GM18520 (cell line): ENCODE results near the gene DLGAP4.

ENCODE experiments used
- ATAC-seq: cut with Tn5 transposase; IDR thresholded peaks from one replicate; pipeline ENCODE4 v1.9.1; 2021; ENCODE audit not compliant: unreplicated experiment

DLGAP4 gene

DNA sequence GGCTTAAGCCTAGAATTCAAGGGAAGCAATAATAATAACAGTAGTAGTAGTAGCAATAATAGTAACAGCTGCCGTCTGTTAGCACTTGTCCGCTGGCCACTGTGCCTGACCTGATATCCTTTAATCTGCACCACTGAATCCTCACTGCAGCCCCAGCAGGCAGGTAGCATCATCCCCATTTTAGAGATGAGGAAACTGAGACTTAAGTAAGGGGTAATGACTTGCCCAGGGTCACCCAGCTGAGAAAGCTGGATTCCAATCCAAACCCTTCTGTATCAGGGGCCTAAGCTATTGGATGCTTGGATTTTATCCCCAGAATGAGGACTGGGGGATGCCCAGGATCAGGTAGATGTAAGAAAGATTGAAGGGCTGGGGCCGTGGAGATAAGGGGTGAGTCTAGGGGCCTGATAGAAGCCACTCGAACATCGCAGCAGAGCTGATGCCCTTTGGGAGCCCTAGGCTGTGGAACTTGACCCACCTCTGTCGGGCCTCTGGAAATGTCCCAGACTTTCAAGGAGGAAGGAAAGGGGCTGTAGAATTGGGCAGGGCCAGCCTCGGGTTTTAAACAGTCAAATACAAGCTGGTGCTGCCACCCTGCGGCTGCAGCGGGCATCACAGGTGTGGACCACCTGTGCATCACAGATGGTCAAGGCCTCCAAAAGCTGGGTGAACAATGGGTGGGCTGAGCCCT lies 133.0 kb downstream of the DLGAP4 start:
- ATAC-seq: no peak

DNA sequence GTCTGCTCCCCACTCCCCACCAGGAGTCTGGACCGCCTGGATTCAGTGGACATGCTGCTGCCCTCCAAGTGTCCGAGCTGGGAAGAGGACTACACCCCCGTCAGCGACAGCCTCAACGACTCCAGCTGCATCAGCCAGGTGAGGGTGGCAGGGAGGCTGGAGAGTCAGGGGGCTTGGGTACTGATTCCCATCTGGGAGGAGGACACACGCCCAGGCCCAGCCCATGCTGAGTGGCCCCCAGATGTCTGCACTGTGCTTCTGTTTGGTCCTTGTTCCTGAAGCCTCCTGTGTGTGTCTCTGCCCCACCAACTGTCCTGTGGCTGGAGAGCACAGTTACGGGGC lies 133.6 kb downstream of the DLGAP4 start:
- no peak for ATAC-seq

DNA sequence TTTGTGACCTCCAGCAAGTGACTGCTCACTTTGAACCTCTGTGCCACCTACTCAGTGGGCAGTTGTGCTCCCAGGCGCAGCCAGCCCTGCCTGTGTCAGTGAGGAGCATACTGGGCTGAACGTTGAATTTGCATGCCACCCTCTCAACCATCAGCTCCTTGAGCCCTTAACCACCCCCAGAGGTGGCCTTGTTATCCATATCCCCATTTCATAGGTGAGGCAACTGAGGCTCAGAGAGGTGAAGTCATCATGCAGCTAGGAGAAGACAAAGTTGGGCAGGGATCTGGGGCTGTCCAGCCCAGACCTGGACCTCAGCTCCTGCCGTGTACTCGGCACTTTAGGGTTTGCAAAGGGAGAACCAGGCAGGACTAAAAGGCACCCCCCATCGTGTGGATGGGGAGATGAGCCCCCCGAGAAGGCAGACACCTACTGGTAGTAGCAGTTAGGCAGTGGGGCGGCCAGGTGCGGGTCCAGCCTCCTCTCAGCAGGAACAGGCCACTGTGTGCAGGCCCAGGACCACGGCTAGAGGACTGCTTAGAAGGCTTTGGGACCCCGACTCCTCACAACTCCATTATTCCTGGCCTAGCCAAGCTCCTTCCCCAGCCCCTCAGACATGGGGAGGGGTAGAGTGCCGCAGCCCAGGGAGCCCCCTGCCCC lies 134.4 kb downstream of the DLGAP4 start:
- ATAC-seq: no peak

GRCh38 chr20:36441027-36441414 lies 134.9 kb downstream of the DLGAP4 start:
- ATAC-seq: no peak

DNA sequence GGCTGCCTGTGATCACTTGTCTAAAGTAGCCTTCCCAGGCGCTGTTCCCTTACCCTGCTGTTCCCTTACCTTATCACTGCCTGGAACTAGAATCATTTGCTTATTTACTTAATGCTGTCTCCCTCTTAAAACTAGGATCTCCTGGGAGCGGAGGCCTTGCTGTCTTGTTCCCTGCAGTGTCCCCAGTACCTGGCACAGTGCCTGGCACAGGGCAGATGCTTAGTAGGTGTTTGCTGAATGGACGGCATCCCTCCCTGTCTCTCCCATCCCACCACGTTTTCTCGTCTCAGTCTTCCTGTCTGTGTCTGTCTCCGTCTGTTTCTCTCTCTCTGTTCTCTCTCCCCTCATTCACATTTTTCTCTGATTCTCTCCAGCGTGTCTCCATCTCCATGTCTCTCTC lies 135.3 kb downstream of the DLGAP4 start:
- no peak for ATAC-seq

DNA sequence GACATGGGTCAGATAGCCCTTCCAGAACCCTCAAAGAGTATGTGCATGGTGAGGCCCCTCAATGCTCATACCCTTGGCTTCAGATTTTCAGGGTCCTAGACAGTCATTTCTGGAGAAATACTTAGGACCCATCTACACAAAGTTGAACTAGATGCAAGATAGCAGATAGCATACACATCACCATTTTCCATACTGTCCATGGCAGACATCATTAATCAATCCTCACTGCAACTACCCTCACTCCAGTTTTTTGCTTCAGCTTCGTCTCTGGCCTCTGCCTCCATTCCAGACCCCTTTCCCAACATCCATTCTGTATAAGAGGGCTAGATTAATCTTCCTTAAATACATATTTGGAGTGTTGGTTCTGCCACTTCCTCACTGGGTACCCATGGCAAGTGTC lies 139.7 kb downstream of the DLGAP4 start:
- no peak for ATAC-seq

- no peak for ATAC-seq
Observed at GRCh38 chr20:36446557-36446956, 140.4 kb downstream of the DLGAP4 start.

DNA sequence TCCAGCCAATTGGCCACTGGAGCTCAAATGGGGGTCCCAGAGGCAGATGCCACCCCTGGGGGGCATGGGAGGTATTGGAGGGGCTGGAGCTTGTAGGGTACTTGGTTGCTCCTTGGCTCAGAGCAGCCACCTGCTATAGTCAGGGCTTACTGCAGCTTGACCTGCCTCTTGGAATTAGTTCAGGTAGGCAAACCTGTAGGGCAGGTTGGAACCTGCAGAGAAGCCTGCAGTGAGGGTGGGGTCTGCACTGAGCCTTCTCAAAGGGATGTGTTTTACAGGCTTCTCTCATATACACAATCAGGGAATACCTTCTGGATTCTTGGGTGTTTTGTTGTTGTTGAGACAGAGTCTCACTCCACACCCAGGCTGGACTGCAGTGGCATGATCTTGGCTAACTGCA lies 141.0 kb downstream of the DLGAP4 start:
- ATAC-seq: no peak

- no peak for ATAC-seq
Observed at GRCh38 chr20:36449663-36450062, 143.5 kb downstream of the DLGAP4 start.

- ATAC-seq: no peak
Observed at GRCh38 chr20:36454332-36454697, 148.2 kb downstream of the DLGAP4 start.

DNA sequence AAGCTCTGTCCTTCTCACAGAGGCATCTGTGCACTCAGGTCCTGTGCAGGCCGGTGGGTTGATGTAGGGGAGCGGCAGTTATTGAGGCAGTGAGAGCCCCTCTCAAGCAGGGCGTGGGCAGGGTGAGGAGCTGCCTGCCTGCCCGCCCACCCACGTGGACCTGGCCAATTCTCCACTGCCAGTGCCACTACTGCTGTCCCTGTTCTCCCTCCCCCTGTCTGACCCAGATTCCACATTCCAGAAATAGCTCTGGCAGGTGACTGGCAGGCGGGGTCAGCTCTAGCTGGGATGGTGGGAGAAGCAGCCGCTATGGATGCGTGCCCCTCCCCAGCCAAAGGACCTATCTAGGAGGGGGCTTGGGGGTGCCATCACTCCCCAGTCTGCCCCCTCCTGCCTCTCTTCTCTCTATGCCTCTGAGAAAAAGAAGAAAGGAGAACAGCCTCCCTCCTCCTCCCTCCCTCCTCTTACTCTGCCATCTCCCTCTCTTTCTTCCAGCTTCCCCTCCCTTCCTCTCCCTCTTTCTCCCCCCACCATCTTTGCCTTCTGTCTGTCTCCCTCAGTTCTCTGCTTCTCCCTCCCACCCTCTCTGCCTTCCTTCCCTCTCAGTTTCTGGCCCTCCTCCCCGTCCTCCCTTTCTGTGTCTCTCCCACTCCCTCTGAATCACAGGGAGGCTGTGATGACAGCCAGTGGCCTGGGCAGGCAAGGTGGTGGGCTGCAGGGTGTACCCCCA lies 148.7 kb downstream of the DLGAP4 start:
- no peak for ATAC-seq

GRCh38 chr20:36455972-36456625 lies 150.0 kb downstream of the DLGAP4 start:
- ATAC-seq: no peak

DNA sequence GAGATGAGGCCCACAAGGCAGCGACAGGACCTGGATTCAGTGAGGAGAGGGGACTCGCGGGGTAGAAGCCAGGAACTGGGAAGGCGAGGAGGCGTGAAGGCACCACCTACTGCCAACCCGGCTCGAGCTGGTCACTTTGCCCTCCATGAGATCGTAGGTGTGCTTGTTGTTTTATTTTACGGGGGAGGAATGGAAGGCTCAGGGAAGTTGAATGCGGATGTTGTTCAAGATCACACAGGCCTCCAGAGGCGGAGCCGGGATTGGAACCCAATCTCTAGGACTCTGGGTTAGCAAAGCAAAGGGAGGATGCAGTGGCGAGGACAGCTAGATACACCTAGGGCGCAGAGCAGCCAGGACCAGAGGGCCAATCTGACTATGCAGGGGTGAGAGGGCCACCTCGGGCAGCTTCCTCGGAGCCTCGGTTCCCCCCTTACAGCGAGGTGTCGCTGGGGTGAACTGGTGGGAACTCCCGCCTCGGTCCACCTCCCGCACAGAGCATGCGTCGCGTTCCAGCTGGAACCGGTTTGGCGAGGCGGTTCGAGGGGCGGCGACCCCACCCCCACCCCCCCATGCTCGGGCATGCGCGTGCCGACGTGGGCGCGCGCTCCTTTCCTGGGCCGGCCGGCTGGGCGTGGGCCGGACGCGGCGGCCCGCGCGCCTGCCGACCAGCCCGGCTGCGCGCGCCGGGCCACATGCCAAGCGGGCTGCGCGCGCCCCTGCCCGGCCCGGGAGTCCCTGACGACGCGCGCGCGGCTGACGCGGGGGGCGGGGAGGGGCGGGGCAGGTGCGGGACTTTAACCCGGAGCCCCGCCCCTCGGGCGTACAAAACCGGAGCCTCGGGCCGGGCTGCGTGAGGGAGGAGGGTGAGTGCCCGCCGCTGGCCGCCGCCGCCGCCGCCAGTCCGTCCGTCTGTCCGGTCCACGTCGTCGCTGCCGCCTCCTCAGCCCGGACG lies 154.8 kb downstream of the DLGAP4 start:
- ATAC-seq: peak; percentile 52

DNA sequence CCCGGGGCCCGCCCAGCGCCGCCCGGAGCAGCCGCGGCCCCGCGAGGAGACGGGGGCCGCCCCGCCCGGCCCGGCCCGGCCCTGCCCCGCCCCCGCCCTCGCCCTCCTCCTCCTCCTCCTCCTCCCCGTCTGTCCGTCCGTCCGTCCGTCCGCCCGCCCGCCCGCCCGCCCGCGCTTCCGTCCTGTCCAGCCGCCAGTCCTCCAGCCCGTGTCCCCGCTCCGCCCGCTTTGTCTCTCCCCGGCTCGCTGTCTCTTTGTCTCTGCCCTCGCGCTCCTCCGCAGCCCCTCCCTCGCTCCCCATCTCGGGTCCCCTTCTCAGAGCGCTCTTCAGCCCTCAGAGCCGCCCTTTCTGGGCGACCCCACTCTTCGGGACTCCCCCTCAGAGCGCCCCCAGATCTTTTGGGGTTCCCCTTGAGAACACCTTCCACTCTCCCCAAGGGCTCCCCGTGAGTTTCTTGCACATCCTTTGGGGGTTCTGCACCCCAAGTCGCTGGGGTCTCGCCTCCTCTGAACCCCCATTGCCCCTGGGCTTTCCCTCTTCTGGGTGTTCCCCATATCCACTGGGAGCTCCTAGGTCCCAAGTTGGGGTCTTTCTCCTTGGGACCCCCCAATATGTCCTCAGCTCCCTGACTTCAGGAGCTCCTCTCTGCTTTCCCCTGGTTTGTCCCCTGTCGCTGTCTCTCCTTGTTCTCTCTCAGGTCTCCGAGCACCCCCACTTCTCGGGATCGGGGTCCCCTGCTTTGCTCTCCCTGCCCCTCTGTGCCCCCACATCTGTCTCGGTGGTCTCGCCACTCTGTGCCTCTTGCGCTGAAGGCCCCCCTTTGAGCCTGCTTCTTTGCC lies 155.7 kb downstream of the DLGAP4 start:
- no peak for ATAC-seq

DNA sequence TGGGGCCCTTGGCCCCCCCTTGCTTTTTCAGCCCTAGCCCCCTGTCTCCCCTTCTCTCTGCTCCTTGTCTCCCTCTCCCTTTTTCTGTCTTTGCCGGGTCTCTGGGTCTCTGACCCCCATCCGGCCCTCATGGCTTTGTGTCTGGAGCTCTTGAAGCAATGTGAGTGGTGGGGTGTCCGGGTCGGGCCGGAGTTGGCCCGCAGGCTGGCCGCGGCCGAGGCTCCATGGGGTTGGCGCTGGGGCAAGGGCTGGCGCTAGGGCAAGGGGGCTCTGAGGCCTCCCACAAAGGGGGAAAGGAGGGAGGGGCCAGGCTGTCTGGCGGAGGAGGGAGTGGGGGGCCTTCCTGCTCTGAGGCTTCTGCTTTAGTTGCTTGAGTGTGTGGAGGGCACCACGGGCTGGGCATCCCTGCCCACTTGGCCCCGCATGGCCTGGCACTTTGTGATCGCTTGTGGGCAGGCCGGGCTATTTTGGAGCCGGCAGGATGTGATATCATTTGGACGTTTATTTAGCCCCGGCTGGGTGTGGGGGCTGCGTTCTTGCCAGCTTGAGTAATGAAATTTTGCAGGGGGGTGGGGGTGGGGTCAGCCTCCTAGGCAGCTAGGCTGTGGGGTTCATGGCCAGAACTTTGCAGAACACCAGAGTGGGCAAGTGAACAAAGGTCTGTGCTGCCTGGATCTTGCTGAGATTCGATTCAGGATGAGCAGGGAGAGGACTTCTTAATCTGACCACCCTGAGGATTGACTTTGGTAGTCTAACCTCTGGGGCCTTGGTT lies 156.5 kb downstream of the DLGAP4 start:
- no peak for ATAC-seq

DNA sequence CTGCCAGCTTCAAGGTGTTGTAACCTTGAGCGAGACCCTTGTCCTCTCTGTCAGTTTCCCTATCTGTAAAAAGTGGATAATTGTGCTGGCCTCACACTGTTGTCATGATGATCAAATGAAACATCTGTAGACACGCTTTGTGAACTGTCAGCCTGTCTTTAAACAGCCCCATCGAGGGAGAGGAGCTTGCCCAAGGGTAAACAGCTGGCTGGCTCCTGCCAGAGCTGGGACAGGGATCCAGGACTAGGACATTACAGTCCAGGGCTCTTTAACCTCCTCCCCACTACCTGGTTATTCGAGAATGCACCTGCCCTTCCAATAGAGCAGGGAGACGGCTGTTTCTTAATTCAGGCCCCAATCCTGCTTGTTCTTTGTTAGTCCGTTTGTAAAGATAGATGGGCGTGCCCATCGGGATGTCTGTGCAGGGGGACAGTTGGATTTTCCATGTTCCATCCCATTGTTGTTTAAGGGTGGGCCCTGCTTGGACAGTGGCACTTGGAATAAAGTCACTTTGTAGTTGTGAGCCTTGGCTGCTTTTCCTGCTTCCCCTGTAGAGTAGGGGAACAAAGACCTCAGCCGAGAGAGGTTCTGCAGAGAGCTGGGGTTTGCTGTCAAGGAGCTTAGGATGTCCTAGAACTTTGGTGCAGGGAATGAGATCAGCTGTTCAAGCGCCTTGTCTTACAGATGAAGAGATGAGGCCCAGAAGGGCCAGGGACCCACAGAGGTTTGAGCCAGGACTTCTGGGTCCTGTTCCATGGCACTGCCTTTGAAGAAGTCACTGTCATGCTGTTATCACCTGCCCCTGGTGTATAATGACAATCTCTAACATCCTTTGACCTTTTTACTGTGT lies 157.3 kb downstream of the DLGAP4 start:
- ATAC-seq: no peak

- no peak for ATAC-seq
Observed at GRCh38 chr20:36465109-36466080, 159.3 kb downstream of the DLGAP4 start.
